ENCODE data around the gene CCNI.
A peak's percentile ranks its signal among the peaks of the same experiment; 100 is the strongest.

CCNI gene

GRCh38 chr4:77014256-77014655 lies 61.5 kb downstream of the CCNI start (continued):
- no peak for TF ChIP-seq PATZ1 (CRISPR knock-in tag; IDR thresholded peaks at IDR 0.05; ENCODE audit: borderline replicate concordance)

- TF ChIP-seq ZNF70 (CRISPR knock-in tag; IDR thresholded peaks at IDR 0.05) (no peak), ZNF565 (CRISPR knock-in tag; conservative IDR thresholded peaks at IDR 0.05; ENCODE audit: low read depth) (no peak), ZFP3 (CRISPR knock-in tag; IDR thresholded peaks at IDR 0.05) (no peak), OSR1 (CRISPR knock-in tag; IDR thresholded peaks at IDR 0.05) (no peak), CREB5 (CRISPR knock-in tag; IDR thresholded peaks at IDR 0.05; ENCODE audit: low read depth) (no peak), TOX (CRISPR knock-in tag; IDR thresholded peaks at IDR 0.05; ENCODE audit: borderline replicate concordance) (no peak), PATZ1 (CRISPR knock-in tag; IDR thresholded peaks at IDR 0.05; ENCODE audit: borderline replicate concordance) (no peak)
- ATAC-seq: no peak
Observed at GRCh38 chr4:77012726-77013125, 63.1 kb downstream of the CCNI start.

- peak; percentile 35 for ATAC-seq
- TF ChIP-seq SNAI2 (CRISPR knock-in tag; IDR thresholded peaks at IDR 0.05) (no peak), GLIS3 (CRISPR knock-in tag; IDR thresholded peaks at IDR 0.05) (no peak), PATZ1 (CRISPR knock-in tag; IDR thresholded peaks at IDR 0.05; ENCODE audit: borderline replicate concordance) (0 out of 2 replicates have a peak, but pooled peaks have one; percentile 53), POU6F1 (CRISPR knock-in tag; IDR thresholded peaks at IDR 0.05; ENCODE audit: borderline replicate concordance, low read depth) (no peak), TSHZ2 (CRISPR knock-in tag; IDR thresholded peaks at IDR 0.05) (no peak), ISL1 (CRISPR knock-in tag; IDR thresholded peaks at IDR 0.05) (0 out of 2 replicates have a peak, but pooled peaks have one; percentile 35), BACH2 (CRISPR knock-in tag; IDR thresholded peaks at IDR 0.05; ENCODE audit: borderline replicate concordance) (no peak), ZNF70 (CRISPR knock-in tag; IDR thresholded peaks at IDR 0.05) (no peak), ZFP30 (CRISPR knock-in tag; IDR thresholded peaks at IDR 0.05) (no peak)
Observed at GRCh38 chr4:77010841-77011354, 64.9 kb downstream of the CCNI start.

- ATAC-seq: peak; percentile 12; the same call in 2 of the 3 replicates
Observed at GRCh38 chr4:77009511-77010115, 66.2 kb downstream of the CCNI start.

More at GRCh38 chr4:77009511-77010115, 66.2 kb downstream of the CCNI start:
- TF ChIP-seq TCF4 (CRISPR knock-in tag; IDR thresholded peaks at IDR 0.05; ENCODE audit: borderline replicate concordance) (peak; percentile 55; the same call in 1 of the 2 replicates), ISL1 (CRISPR knock-in tag; IDR thresholded peaks at IDR 0.05) (no peak)

All from SK-N-SH treated with all-trans-retinoic acid at 6 μM for 48 hours (cell line).